Liver (tissue), 9 donors: ENCODE results near the gene IQCF6. TPM values are rescaled to one million over a fixed set of nuclear protein-coding genes. Genes with fewer than 3 reads are reported as not detected.

Experiments used
- DNase-seq: peaks from one replicate; pipeline ENCODE4 v3.0.0-alpha.2; 2017; ENCODE audit warnings: low spot score
- H3K27ac ChIP-seq, 2 donors: one replicate each; pipeline ENCODE4 v1.7.0; 2013; ENCODE audit warnings: inconsistent platforms in 2 of 2, low read length in 2 of 2, control low read depth in 1 of 2, low read depth in 1 of 2, mild to moderate bottlenecking in 1 of 2
- H3K27me3 ChIP-seq, 4 donors: one replicate each; pipeline versions ENCODE4 v1.6.1 to v1.7.0; 2013; ENCODE audit warnings: low read length in 3 of 4, inconsistent platforms in 1 of 4, mild to moderate bottlenecking in 1 of 4, moderate library complexity in 1 of 4; ENCODE audit not compliant: control insufficient read depth in 4 of 4, insufficient read depth in 4 of 4
- H3K36me3 ChIP-seq, 4 donors: one replicate each; pipeline versions ENCODE4 v1.6.1 to v1.7.0; 2013; ENCODE audit warnings: low read length in 3 of 4, mild to moderate bottlenecking in 3 of 4, low read depth in 1 of 4, moderate library complexity in 1 of 4; ENCODE audit not compliant: control insufficient read depth in 4 of 4, insufficient read depth in 3 of 4
- H3K4me1 ChIP-seq, 4 donors: one replicate each; pipeline versions ENCODE4 v1.6.1 to v1.7.0; 2013; ENCODE audit warnings: low read length in 3 of 4, mild to moderate bottlenecking in 3 of 4, moderate library complexity in 1 of 4; ENCODE audit not compliant: control insufficient read depth in 4 of 4, insufficient read depth in 4 of 4
- H3K4me3 ChIP-seq, 3 donors: one replicate each; pipeline versions ENCODE4 v1.6.1 to v1.7.0; 2013; ENCODE audit warnings: low read length in 3 of 3, control low read depth in 1 of 3, low read depth in 1 of 3, mild to moderate bottlenecking in 1 of 3
- H3K9ac ChIP-seq, 2 donors: one replicate each; pipeline ENCODE4 v1.7.0; 2013; ENCODE audit warnings: low read length in 2 of 2, mild to moderate bottlenecking in 2 of 2, moderate library complexity in 2 of 2, control low read depth in 1 of 2, low read depth in 1 of 2
- H3K9me3 ChIP-seq, 4 donors: one replicate each; pipeline versions ENCODE4 v1.6.1 to v1.7.0; 2013; ENCODE audit warnings: low read length in 3 of 4; ENCODE audit not compliant: control insufficient read depth in 4 of 4
- EGR1 ChIP-seq, 2 donors: IDR thresholded peaks; 2 replicates each; pipeline ENCODE4 v1.6.1; 2016 to 2018; ENCODE audit warnings: antibody characterized with exemption in 2 of 2, low read depth in 2 of 2
- FOXA1 ChIP-seq: IDR thresholded peaks from 2 replicates; pipeline ENCODE4 v1.6.1; 2016; ENCODE audit warnings: antibody characterized with exemption
- HNF4A ChIP-seq, 2 donors: conservative IDR thresholded peaks; 2 replicates each; pipeline ENCODE4 v1.6.1; 2016; ENCODE audit warnings: antibody characterized with exemption in 2 of 2, mild to moderate bottlenecking in 2 of 2
- JUND ChIP-seq, 2 donors: IDR thresholded peaks; 2 replicates each; pipeline ENCODE4 v1.6.1; 2016; ENCODE audit warnings: antibody characterized with exemption in 2 of 2
- NR2F2 ChIP-seq: IDR thresholded peaks from 2 replicates; pipeline ENCODE4 v1.6.1; 2016; ENCODE audit warnings: antibody characterized with exemption
- RAD21 ChIP-seq, 2 donors: IDR thresholded peaks; 2 replicates each; pipeline ENCODE4 v1.6.1; 2016; ENCODE audit warnings: antibody characterized with exemption in 2 of 2, mild to moderate bottlenecking in 2 of 2
- RXRA ChIP-seq, 2 donors: IDR thresholded peaks; 2 replicates each; pipeline ENCODE4 v1.6.1; 2017 to 2018; ENCODE audit warnings: antibody characterized with exemption in 2 of 2, mild to moderate bottlenecking in 1 of 2
- TAF1 ChIP-seq: conservative IDR thresholded peaks from 2 replicates; pipeline ENCODE4 v1.6.1; 2016; ENCODE audit warnings: antibody characterized with exemption, mild to moderate bottlenecking
- YY1 ChIP-seq: IDR thresholded peaks from 2 replicates; pipeline ENCODE4 v1.6.1; 2016; ENCODE audit warnings: antibody characterized with exemption, mild to moderate bottlenecking
- WGBS: extraction: QIAGEN DNeasy Blood & Tissue Kit; methylation state at CpG from one replicate; pipeline ENCODE4 v1.1.7; 2013; 5-methylcytosine and 5-hydroxymethylcytosine counted together
- polyA plus RNA-seq, 2 donors: library from polyadenylated mRNA; stranded (reverse) in 1 of 2; unstranded in 1 of 2; fragments of 200-250 nt in 1 of 2; fragments of >200 nt in 1 of 2; fragmentation: Nextera tagmentation in 1 of 2; extraction: Ambion mirVana in 1 of 2; gene quantifications; one replicate each; pipeline versions ENCODE4 v1.2.1 to v1.2.3, GENCODE V29; 2013 to 2015
- total RNA-seq, 2 donors: library from RNA; depleted of rRNA; stranded (reverse); fragments of >200 nt; gene quantifications; one replicate each; pipeline ENCODE4 v1.2.3, GENCODE V29; 2014
- TF ChIP-seq, protein P1 (sequence below): fragments of 150-350 bp; IDR thresholded peaks from 2 replicates; pipeline ENCODE4 v1.5.1; 2017; ENCODE audit warnings: improper control_type of control experiment, low read depth, low read length; ENCODE audit not compliant: missing input control
- TF ChIP-seq, protein P2 (sequence below): IDR thresholded peaks from 2 replicates; pipeline ENCODE4 v1.6.1; 2016; ENCODE audit warnings: antibody characterized with exemption, mild to moderate bottlenecking
- TF ChIP-seq, protein P3 (sequence below): IDR thresholded peaks from 2 replicates; pipeline ENCODE4 v1.6.1; 2016; ENCODE audit warnings: antibody characterized with exemption
- donor health status: healthy.
- donor health status: healthy.
- donor health status: healthy.
- donor health status: healthy.
- donor health status: healthy.

The IQCF6 gene
- total and polyA plus RNA-seq, 4 donors: not detected

DNA sequence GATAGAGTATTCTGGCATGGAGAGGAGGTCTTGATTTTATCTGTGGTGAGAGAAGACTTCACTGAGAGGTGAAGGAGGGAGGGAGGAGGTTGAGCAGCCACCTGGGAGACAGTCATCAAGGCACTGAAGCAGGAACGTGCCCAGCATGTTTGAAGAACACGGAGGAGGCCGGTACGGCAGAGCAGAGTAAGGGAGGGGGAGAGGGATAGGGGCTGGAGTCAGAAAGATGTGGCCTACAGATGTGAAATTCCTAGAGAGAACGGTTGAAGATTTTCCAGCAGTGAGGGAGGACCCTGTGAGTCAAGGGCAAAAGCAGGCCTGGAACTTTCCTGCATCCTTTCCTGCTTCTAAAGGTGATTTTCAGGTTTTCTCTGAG, 21.7 kb upstream of the IQCF6 start:
- no peaks in the 10 kb centered on the region for H3K36me3 ChIP-seq
- 77% methylated on average over 5 of the region's 5 CpGs for WGBS
- TF ChIP-seq RAD21 (IDR thresholded peaks at IDR 0.05): no peak
- TF ChIP-seq NR2F2: no peak
- TF ChIP-seq JUND (IDR thresholded peaks at IDR 0.05): no peak
- no peak for TF ChIP-seq FOXA1
- no peak for TF ChIP-seq RXRA (IDR thresholded peaks at IDR 0.05)
- TF ChIP-seq YY1: no peak
- no peak overlapping the region for H3K9ac ChIP-seq
- no peak overlapping the region for H3K27ac ChIP-seq
- H3K9me3 ChIP-seq: no peaks in the 10 kb centered on the region
- peaks cover 0 to 5% (median 0%) of the 10 kb centered on the region in 4 donors for H3K27me3 ChIP-seq
- H3K4me1 ChIP-seq: no peaks in the 10 kb centered on the region
- no peak for DNase-seq
- H3K4me3 ChIP-seq: no peak overlapping the region

DNA sequence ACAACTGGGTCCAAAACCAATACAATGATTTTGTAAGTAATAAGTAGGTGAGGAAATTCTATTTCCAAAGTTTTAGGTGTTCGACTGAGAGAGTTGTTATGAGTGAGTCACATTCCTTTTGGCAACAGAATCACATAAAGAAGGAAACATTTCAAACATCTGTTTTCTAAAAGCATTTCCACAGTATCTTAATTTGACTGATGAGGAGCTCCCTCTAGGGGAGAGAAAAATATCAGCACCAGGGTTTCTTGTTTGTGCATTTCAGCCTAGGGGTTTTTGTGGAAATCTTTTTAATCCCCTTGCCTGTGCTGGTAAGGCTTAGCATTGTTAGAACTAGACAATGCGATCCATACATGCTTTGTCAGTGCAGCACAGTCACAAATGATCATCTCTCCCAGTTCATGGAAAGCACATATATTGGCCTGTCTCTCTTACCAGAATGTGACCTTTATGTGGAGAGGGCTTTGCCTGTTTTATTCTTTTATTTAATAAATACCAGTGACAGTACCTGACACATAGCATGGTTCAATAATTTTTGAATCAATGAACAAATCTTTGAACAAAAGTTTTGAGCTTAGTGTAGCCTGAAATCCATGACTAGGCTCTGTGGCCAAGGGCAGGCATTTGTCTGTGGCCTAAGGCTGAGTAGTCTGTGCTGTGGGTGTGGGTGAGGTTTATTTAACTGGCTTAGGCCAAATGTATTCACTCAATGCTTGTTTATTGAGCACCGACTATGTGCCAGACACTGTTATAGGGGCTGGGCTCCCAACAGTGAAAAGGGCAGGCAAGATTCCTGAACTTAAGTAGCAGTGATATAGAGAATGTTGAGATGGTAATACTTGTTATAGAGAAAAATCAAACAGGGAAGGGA, 21.1 kb upstream of the IQCF6 start:
- Histone ChIP-seq H3K27me3 (peaks cover 0 to 5% (median 0%) of the 10 kb centered on the region in 4 donors), H3K36me3 (no peaks in the 10 kb centered on the region), H3K9ac (no peak overlapping the region), H3K27ac (no peak overlapping the region), H3K4me3 (no peak overlapping the region), H3K4me1 (no peaks in the 10 kb centered on the region), H3K9me3 (no peaks in the 10 kb centered on the region)
- 13% methylated on average over 3 of the region's 3 CpGs for WGBS
- no peak for DNase-seq
- TF ChIP-seq, protein P1, sequence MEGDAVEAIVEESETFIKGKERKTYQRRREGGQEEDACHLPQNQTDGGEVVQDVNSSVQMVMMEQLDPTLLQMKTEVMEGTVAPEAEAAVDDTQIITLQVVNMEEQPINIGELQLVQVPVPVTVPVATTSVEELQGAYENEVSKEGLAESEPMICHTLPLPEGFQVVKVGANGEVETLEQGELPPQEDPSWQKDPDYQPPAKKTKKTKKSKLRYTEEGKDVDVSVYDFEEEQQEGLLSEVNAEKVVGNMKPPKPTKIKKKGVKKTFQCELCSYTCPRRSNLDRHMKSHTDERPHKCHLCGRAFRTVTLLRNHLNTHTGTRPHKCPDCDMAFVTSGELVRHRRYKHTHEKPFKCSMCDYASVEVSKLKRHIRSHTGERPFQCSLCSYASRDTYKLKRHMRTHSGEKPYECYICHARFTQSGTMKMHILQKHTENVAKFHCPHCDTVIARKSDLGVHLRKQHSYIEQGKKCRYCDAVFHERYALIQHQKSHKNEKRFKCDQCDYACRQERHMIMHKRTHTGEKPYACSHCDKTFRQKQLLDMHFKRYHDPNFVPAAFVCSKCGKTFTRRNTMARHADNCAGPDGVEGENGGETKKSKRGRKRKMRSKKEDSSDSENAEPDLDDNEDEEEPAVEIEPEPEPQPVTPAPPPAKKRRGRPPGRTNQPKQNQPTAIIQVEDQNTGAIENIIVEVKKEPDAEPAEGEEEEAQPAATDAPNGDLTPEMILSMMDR: peak; percentile 67
- TF ChIP-seq JUND (IDR thresholded peaks at IDR 0.05): peak in 1 of 2 donors; percentile 14
- TF ChIP-seq YY1: no peak
- no peak for TF ChIP-seq HNF4A (conservative IDR thresholded peaks at IDR 0.05)
- TF ChIP-seq FOXA1: no peak
- TF ChIP-seq RAD21 (IDR thresholded peaks at IDR 0.05): peak; percentile 78 to 82

DNA sequence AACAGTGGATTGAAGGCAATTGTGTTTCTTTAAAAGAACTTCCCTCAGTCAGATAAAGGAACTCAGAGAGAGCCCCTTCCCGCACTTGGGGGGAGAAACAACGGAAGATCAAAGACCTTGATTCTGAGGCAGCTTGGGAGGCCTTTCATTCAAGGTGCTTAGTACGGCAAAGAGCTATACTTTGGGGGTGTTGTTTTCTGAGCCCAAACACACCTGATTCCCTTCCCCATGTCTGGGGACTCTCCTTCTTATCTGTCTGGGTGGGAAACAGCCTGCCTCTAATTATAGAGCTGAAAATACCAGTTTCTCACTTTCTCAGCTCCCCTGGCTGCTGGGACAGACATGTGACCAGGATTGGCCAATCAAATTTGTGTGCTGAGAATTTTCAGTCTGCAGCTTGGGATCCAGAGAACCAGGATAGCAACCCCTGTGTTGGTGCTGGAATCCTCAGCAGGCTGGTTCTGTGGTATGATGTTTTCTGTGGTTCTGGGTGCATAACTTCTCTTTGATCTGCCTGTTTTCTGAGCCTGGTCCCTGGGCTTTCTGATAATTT, 19.4 kb upstream of the IQCF6 start:
- 16% methylated on average over 3 of the region's 3 CpGs for WGBS
- Histone ChIP-seq H3K27ac (no peak overlapping the region), H3K4me3 (no peak overlapping the region), H3K9ac (no peak overlapping the region), H3K9me3 (no peaks in the 10 kb centered on the region), H3K36me3 (no peaks in the 10 kb centered on the region), H3K4me1 (no peaks in the 10 kb centered on the region), H3K27me3 (peaks cover 0 to 5% (median 0%) of the 10 kb centered on the region in 4 donors)
- DNase-seq: no peak
- no peak for TF ChIP-seq HNF4A (conservative IDR thresholded peaks at IDR 0.05)
- no peak for TF ChIP-seq FOXA1
- TF ChIP-seq EGR1 (IDR thresholded peaks at IDR 0.05; ENCODE audit: low read depth in 2 of 2): no peak
- no peak for TF ChIP-seq TAF1
- TF ChIP-seq, protein P2, sequence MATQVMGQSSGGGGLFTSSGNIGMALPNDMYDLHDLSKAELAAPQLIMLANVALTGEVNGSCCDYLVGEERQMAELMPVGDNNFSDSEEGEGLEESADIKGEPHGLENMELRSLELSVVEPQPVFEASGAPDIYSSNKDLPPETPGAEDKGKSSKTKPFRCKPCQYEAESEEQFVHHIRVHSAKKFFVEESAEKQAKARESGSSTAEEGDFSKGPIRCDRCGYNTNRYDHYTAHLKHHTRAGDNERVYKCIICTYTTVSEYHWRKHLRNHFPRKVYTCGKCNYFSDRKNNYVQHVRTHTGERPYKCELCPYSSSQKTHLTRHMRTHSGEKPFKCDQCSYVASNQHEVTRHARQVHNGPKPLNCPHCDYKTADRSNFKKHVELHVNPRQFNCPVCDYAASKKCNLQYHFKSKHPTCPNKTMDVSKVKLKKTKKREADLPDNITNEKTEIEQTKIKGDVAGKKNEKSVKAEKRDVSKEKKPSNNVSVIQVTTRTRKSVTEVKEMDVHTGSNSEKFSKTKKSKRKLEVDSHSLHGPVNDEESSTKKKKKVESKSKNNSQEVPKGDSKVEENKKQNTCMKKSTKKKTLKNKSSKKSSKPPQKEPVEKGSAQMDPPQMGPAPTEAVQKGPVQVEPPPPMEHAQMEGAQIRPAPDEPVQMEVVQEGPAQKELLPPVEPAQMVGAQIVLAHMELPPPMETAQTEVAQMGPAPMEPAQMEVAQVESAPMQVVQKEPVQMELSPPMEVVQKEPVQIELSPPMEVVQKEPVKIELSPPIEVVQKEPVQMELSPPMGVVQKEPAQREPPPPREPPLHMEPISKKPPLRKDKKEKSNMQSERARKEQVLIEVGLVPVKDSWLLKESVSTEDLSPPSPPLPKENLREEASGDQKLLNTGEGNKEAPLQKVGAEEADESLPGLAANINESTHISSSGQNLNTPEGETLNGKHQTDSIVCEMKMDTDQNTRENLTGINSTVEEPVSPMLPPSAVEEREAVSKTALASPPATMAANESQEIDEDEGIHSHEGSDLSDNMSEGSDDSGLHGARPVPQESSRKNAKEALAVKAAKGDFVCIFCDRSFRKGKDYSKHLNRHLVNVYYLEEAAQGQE: no peak
- TF ChIP-seq, protein P3, sequence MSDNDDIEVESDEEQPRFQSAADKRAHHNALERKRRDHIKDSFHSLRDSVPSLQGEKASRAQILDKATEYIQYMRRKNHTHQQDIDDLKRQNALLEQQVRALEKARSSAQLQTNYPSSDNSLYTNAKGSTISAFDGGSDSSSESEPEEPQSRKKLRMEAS: no peak
